ENCODE data around the gene CARD14.

Gene CARD14

DNA sequence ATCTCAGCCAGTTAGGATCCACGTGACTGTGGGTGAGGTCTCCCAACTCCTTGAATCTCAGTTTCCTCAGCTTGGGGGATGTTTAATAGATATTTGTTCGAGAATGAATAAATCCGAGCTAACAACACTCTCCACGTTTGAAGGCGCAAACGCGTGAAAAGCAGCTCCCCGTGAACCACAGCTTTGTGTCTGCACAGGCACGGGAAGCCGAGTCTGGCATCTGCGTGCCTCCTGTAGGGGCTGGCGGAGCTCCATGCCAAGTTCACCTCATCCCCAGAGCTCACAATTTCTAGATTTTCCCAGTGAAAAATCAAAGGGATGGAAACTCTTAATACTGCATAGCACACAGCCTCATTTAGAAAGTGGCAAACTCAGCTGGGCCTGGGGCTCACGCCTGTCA is 36.0 kb downstream of the CARD14 start:
- TF ChIP-seq POLR2AphosphoS5 (IDR thresholded peaks at IDR 0.05; ENCODE audit: low read depth, low read length) (no peak), SIN3A (IDR thresholded peaks at IDR 0.05; ENCODE audit: borderline replicate concordance, insufficient read depth, low read length) (no peak), FOXP2 (optimal IDR thresholded peaks at IDR 0.05; ENCODE audit: borderline replicate concordance, extremely low read depth, extremely low read length, insufficient read depth) (no peak), TAF1 (IDR thresholded peaks at IDR 0.05; ENCODE audit: borderline replicate concordance, insufficient read depth, low read length) (no peak)
- TF ChIP-seq, protein P1, sequence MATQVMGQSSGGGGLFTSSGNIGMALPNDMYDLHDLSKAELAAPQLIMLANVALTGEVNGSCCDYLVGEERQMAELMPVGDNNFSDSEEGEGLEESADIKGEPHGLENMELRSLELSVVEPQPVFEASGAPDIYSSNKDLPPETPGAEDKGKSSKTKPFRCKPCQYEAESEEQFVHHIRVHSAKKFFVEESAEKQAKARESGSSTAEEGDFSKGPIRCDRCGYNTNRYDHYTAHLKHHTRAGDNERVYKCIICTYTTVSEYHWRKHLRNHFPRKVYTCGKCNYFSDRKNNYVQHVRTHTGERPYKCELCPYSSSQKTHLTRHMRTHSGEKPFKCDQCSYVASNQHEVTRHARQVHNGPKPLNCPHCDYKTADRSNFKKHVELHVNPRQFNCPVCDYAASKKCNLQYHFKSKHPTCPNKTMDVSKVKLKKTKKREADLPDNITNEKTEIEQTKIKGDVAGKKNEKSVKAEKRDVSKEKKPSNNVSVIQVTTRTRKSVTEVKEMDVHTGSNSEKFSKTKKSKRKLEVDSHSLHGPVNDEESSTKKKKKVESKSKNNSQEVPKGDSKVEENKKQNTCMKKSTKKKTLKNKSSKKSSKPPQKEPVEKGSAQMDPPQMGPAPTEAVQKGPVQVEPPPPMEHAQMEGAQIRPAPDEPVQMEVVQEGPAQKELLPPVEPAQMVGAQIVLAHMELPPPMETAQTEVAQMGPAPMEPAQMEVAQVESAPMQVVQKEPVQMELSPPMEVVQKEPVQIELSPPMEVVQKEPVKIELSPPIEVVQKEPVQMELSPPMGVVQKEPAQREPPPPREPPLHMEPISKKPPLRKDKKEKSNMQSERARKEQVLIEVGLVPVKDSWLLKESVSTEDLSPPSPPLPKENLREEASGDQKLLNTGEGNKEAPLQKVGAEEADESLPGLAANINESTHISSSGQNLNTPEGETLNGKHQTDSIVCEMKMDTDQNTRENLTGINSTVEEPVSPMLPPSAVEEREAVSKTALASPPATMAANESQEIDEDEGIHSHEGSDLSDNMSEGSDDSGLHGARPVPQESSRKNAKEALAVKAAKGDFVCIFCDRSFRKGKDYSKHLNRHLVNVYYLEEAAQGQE (IDR thresholded peaks at IDR 0.05; ENCODE audit: insufficient read depth in 1 of 2, low read depth in 2 of 2, low read length in 2 of 2) = no peak

DNA sequence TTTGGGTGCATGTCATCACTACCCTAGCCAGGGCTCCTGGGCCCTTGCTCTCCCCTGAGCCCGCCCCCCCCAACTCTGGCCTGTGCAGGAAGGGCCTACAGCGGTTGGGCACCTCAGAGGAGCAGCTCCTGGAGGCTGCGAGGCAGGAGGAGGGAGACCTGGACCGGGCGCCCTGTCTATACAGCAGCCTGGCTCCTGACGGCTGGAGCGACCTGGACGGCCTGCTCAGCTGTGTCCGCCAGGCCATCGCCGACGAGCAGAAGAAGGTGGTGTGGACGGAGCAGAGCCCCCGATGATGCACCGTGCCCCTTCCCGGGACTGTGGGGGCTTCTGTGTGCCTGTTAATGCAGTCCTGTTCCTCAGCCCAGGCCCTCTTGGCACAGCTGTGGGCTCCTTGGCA is 38.2 kb downstream of the CARD14 start:
- TF ChIP-seq TAF1 (IDR thresholded peaks at IDR 0.05; ENCODE audit: borderline replicate concordance, insufficient read depth, low read length) = no peak
- no peak for TF ChIP-seq FOXP2 (optimal IDR thresholded peaks at IDR 0.05; ENCODE audit: borderline replicate concordance, extremely low read depth, extremely low read length, insufficient read depth)
- no peak for TF ChIP-seq SIN3A (IDR thresholded peaks at IDR 0.05; ENCODE audit: borderline replicate concordance, insufficient read depth, low read length)
- no peak for TF ChIP-seq POLR2AphosphoS5 (IDR thresholded peaks at IDR 0.05; ENCODE audit: low read depth, low read length)
- TF ChIP-seq, protein P1 (IDR thresholded peaks at IDR 0.05; ENCODE audit: insufficient read depth in 1 of 2, low read depth in 2 of 2, low read length in 2 of 2) = no peak

DNA sequence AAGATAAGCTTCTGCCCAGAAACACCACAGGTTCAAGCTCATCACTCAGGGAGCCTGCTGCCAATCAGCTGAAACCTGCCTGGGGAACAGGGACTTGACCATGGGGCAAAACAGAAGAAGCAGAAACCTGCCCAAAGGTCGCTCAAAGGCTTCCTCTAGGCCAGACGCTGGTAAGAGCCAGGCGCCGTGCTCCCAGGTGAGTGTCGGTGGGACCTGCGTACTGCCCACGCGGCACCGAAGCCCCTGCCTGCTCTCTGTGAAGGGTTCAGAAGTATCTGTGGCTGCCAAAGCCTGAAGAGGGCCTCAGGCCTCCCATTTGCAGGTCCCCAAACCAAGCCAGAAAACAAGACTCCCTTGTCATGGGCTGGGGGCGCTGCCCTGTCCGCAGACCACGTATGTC is 39.9 kb downstream of the CARD14 start:
- TF ChIP-seq TAF1 (IDR thresholded peaks at IDR 0.05; ENCODE audit: borderline replicate concordance, insufficient read depth, low read length) (no peak), SIN3A (IDR thresholded peaks at IDR 0.05; ENCODE audit: borderline replicate concordance, insufficient read depth, low read length) (no peak), FOXP2 (optimal IDR thresholded peaks at IDR 0.05; ENCODE audit: borderline replicate concordance, extremely low read depth, extremely low read length, insufficient read depth) (no peak), POLR2AphosphoS5 (IDR thresholded peaks at IDR 0.05; ENCODE audit: low read depth, low read length) (no peak)

DNA sequence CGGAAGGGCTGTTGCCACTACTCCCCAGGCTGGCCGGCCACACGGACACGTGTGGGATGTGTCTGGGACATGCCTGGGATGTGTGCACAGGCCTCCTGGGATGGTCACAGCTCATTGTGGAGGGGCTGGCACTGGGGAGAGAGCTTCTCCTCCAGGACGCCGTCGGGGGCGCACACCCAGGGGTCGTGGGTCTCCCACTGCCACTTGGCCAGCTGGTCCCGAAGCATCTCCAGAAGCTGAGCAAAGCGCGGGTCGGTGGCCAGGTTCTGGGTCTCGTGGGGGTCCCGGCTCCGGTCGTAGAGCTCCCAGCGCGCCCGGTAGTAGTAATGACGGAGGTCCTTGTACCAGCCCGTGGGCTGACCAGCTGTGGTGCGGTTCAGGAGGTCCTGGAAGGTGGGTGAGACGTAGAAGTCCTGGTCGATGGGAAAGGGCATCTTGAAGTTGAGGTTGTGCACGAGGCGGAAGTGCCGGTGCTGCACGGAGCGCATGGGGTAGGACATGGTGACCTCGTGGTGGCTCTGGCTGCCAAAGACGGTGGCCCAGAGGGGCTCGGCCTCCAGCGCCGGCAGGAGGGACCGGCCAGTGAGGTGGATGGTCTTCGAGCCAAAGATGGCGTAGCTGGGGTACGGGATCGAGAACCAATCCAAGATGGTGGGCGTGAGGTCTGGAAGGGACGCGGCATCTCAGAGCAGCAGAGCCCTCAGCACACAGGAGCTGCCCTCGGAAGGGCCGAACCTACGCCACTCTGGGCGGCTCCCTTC is 40.7 kb downstream of the CARD14 start:
- no peak for TF ChIP-seq POLR2AphosphoS5 (IDR thresholded peaks at IDR 0.05; ENCODE audit: low read depth, low read length)
- TF ChIP-seq SIN3A (IDR thresholded peaks at IDR 0.05; ENCODE audit: borderline replicate concordance, insufficient read depth, low read length) = no peak
- TF ChIP-seq, protein P1 (IDR thresholded peaks at IDR 0.05; ENCODE audit: insufficient read depth in 1 of 2, low read depth in 2 of 2, low read length in 2 of 2) = no peak
- TF ChIP-seq FOXP2 (optimal IDR thresholded peaks at IDR 0.05; ENCODE audit: borderline replicate concordance, extremely low read depth, extremely low read length, insufficient read depth) = no peak
- no peak for TF ChIP-seq TAF1 (IDR thresholded peaks at IDR 0.05; ENCODE audit: borderline replicate concordance, insufficient read depth, low read length)

DNA sequence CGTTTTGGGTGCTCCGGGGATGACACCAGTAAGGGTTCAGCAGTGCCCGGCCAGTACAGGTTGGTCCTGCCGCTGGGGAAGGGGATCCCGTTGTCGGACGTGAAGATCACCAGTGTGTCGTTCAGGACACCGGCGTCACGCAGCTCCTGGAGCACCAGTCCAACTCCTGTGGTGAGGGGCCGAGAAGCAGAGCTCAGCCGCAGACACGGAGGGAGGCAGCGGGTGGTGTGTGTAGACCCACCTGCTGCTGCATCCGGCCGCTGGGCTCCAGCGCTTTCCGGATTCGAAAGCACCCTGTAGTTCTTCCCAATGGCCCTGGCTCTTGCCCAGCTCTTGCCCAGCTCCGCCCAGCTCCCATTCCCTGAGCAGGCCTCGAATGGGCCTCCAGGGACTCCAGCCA is 42.3 kb downstream of the CARD14 start:
- TF ChIP-seq POLR2AphosphoS5 (IDR thresholded peaks at IDR 0.05; ENCODE audit: low read depth, low read length) = no peak
- no peak for TF ChIP-seq SIN3A (IDR thresholded peaks at IDR 0.05; ENCODE audit: borderline replicate concordance, insufficient read depth, low read length)
- TF ChIP-seq FOXP2 (optimal IDR thresholded peaks at IDR 0.05; ENCODE audit: borderline replicate concordance, extremely low read depth, extremely low read length, insufficient read depth) = no peak
- no peak for TF ChIP-seq TAF1 (IDR thresholded peaks at IDR 0.05; ENCODE audit: borderline replicate concordance, insufficient read depth, low read length)
- TF ChIP-seq, protein P1 (IDR thresholded peaks at IDR 0.05; ENCODE audit: insufficient read depth in 1 of 2, low read depth in 2 of 2, low read length in 2 of 2) = no peak
